Thoracic aorta (tissue), 2 donors: ENCODE results near the gene MAFG. TPM values are rescaled to one million over a fixed set of nuclear protein-coding genes. Genes with fewer than 3 reads are reported as not detected.
A peak's percentile ranks its signal among the peaks of the same experiment; 100 is the strongest.

Experiments used
- ATAC-seq: fragments of 150-250 bp; one replicate; pipeline ENCODE4 v1.8.0; 2017; ENCODE audit warnings: low read depth; ENCODE audit not compliant: insufficient number of reproducible peaks, low FRiP score
- DNase-seq: peaks from one replicate; pipeline ENCODE4 v3.0.0-alpha.2; 2020; ENCODE audit warnings: low spot score
- H3K27ac ChIP-seq, 2 donors: fragments of 200-600 bp; sonication (generic); 1 replicate in 1 of 2; 2 replicates in 1 of 2; pipeline ENCODE4 v1.5.1; 2016; ENCODE audit warnings: mild to moderate bottlenecking in 2 of 2, moderate library complexity in 2 of 2
- H3K27me3 ChIP-seq: fragments of 200-600 bp; sonication (generic); replicated peaks from 2 replicates; pipeline ENCODE4 v1.6.0; 2016; ENCODE audit warnings: mild to moderate bottlenecking; ENCODE audit not compliant: insufficient read depth
- H3K36me3 ChIP-seq: fragments of 200-600 bp; sonication (generic); one replicate; pipeline ENCODE4 v1.5.1; 2016
- H3K4me1 ChIP-seq, 2 donors: fragments of 200-600 bp; sonication (generic); 1 replicate in 1 of 2; 2 replicates in 1 of 2; pipeline versions ENCODE4 v1.5.1 to v1.6.0; 2016; ENCODE audit warnings: low read depth in 2 of 2, mild to moderate bottlenecking in 1 of 2; ENCODE audit not compliant: control insufficient read depth in 1 of 2
- H3K4me3 ChIP-seq: fragments of 200-600 bp; sonication (generic); 2 replicates; pipeline ENCODE4 v1.5.1; 2016; ENCODE audit warnings: mild to moderate bottlenecking
- H3K9me3 ChIP-seq: fragments of 200-600 bp; sonication (generic); 2 replicates; pipeline ENCODE4 v1.5.1; 2016
- total RNA-seq, 2 donors: library from RNA; depleted of rRNA; stranded (reverse); fragments of >200 nt; gene quantifications; one replicate each; pipeline versions ENCODE4 v1.1.0 to v1.2.3, GENCODE V29; 2016
- TF ChIP-seq, protein P1 (sequence below): fragments of 200-600 bp; sonication (generic); IDR thresholded peaks from one replicate; pipeline ENCODE4 v1.5.1; 2019; ENCODE audit warnings: antibody characterized with exemption

The MAFG gene
- total RNA-seq, 2 donors from 2014 or later: 29.8 to 32.1 TPM

DNA sequence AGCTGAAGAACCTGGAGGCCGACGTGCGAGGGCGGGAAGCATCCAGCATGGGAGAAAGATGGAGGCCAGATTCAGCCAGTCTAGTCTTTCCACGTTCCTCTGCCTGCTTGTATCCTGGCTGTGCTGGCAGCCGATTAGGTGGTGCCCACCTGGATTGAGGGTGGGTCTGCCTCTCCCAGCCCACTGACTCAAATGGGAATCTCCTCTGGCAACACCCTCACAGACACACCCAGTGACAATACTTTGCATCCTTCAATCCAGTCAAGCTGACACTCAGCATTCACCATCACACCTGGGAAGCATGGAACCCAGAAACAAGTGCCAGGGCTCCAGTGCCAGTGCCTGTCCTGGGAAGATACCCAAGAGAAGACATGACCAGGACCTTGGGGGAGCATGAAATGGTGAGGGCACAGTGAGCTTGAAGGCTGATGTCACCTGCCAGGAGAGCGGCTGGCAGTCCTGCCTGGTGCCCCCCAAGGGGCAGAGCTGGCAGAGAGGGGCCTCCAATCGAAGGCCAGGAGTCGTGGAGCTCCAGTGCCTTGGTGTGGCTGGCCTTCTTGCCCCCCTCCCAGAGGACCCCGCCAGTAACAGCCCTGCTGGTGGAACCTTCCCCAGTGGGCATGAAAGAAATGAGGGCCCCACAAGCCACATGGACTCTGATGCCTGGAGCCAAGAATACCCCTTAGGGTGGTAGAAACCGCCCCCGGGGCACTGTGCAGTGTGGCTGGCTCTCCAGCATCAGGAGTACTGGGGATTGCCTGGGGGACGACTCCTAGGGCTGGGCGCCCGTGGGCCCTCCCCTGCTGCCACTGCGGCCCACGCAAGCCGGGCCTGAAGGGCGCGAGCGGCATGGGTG is 26.1 kb downstream of the MAFG start:
- Histone ChIP-seq H3K27ac (no peak overlapping the region), H3K27me3 (no peaks in the 10 kb centered on the region), H3K9me3 (no peaks in the 10 kb centered on the region), H3K4me1 (peaks cover 9 to 13% of the 10 kb centered on the region in 2 donors), H3K36me3 (peaks cover 30% of the 10 kb centered on the region), H3K4me3 (peak overlapping the region; percentile 68)
- ATAC-seq (no peak), DNase-seq (no peak)
- TF ChIP-seq, protein P1, sequence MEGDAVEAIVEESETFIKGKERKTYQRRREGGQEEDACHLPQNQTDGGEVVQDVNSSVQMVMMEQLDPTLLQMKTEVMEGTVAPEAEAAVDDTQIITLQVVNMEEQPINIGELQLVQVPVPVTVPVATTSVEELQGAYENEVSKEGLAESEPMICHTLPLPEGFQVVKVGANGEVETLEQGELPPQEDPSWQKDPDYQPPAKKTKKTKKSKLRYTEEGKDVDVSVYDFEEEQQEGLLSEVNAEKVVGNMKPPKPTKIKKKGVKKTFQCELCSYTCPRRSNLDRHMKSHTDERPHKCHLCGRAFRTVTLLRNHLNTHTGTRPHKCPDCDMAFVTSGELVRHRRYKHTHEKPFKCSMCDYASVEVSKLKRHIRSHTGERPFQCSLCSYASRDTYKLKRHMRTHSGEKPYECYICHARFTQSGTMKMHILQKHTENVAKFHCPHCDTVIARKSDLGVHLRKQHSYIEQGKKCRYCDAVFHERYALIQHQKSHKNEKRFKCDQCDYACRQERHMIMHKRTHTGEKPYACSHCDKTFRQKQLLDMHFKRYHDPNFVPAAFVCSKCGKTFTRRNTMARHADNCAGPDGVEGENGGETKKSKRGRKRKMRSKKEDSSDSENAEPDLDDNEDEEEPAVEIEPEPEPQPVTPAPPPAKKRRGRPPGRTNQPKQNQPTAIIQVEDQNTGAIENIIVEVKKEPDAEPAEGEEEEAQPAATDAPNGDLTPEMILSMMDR: no peak

DNA sequence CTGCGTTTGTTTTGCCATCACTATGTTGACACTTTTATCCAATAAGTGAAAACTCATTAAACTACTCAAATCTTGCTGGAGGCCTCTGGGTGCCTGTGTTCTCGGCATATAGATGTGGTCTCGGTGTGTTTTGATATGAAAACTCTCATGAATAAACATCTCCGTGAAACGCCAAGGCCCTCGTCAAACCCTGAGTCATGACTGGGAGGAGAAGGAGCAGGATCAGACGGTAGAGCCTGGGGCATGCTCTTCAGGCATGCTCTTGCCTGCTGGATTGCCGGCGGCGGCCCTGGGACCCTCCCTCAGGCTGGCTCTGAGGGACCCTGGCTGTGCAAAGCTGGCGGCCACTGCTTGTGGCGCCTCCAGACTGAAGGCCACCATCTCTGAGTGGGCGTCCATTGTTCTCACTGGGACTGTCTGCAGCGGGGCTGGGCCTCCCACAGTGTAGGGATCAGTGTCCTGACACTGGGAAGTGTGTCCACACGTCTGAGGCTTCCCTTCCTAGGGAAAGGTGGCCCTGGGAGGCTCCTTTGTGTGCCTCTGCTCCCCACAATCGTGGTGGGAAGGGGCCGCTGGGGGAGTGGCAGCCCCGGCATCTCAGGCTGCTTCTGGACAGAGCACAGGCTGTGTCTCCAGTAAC is 27.2 kb downstream of the MAFG start:
- H3K9me3 ChIP-seq: no peaks in the 10 kb centered on the region
- H3K36me3 ChIP-seq: peaks cover 41% of the 10 kb centered on the region
- TF ChIP-seq, protein P1: no peak
- no peak overlapping the region for H3K27ac ChIP-seq
- DNase-seq (no peak), ATAC-seq (no peak)
- H3K4me3 ChIP-seq: no peak overlapping the region
- peaks cover 9 to 13% of the 10 kb centered on the region in 2 donors for H3K4me1 ChIP-seq
- no peaks in the 10 kb centered on the region for H3K27me3 ChIP-seq

GRCh38 chr17:81899514-81900166 is 27.9 kb downstream of the MAFG start:
- Histone ChIP-seq H3K27me3 (no peaks in the 10 kb centered on the region), H3K4me1 (peaks cover 9 to 13% of the 10 kb centered on the region in 2 donors), H3K27ac (no peak overlapping the region), H3K9me3 (no peaks in the 10 kb centered on the region), H3K36me3 (peaks cover 44% of the 10 kb centered on the region), H3K4me3 (no peak overlapping the region)
- ATAC-seq: no peak
- TF ChIP-seq, protein P1: no peak
- DNase-seq: no peak

DNA sequence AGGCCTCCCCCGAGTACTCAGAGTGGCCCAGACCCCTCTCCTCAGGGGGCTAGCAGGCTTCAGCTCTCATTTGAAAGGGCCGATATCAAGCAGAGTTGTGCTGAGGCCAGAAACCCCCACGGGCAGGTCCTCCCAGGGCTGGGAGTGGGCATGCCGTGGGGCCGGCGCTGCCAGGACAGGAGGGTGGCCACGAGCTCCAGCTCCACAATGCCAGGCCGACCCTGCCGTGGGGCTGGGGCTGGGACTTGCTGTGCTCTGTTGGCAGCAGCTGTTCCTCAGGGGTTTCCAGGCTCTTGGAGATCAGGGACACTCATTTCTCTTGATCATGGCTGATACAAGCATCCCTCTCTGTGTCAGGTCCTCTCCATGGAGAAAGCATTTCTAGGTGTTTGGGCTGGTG is 28.6 kb downstream of the MAFG start:
- no peak overlapping the region for H3K27ac ChIP-seq
- H3K4me1 ChIP-seq: peaks cover 9 to 13% of the 10 kb centered on the region in 2 donors
- no peaks in the 10 kb centered on the region for H3K9me3 ChIP-seq
- H3K36me3 ChIP-seq: peaks cover 44% of the 10 kb centered on the region
- no peaks in the 10 kb centered on the region for H3K27me3 ChIP-seq
- DNase-seq (no peak), ATAC-seq (no peak)
- TF ChIP-seq, protein P1: no peak
- no peak overlapping the region for H3K4me3 ChIP-seq
